ENCODE data around the gene PRKCB.

Gene PRKCB

DNA sequence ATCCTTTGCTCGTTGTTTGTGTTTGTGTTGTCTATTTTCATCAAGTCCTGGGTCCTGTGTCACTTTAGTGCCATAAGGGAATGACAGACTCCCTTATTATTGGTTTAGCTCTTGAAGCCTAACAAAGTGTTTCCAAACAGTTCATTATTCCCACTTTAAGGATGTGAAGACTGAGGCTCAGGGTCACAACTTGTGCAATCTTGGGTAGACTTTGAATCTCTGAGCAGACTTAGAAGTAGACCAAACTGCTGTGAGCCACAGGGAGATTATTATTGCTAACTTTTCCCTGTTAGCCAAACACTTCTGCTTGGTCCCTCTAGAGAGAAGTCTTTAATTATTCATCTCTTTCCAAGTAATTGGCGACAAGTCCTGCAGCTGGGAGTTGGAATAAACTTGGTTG is 31.8 kb downstream of the PRKCB start:
- no peak for DNase-seq

DNA sequence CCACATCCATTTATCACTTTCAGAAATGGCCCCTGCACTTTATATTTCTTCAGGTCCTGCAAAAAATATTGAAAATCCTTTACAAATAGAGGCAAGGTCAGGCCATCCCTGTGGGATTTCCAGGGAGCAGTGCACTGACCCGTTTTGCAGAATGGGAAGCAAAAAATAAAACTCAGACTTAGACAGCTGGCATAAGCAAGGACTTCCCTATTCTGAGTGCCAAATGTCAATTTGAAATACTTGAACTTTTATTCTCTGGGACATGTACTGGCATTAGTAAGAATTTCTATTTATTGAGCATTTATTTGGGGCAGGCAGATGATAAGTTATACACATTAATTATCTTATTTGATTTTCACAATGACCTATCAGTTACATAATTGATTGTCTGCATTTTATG is 32.4 kb downstream of the PRKCB start:
- no peak for DNase-seq

DNA sequence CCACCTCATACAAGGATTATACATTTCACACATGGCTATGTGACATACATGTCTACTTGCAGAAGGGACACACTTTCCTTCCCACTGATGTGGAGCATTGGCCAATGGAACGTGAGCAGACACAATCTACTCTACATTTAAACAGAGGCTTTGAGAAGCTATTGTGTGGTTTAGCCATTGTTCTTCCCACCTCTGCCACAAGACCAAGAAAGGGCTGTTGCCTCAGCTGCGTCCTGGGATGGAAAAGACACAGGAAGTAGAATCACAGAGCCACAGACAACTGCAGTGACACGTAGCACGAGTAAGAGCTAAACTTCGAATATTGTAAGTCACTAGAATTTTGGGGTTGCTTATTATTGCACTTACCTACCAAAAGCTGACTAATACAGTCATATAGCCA is 33.3 kb downstream of the PRKCB start:
- DNase-seq = no peak

DNA sequence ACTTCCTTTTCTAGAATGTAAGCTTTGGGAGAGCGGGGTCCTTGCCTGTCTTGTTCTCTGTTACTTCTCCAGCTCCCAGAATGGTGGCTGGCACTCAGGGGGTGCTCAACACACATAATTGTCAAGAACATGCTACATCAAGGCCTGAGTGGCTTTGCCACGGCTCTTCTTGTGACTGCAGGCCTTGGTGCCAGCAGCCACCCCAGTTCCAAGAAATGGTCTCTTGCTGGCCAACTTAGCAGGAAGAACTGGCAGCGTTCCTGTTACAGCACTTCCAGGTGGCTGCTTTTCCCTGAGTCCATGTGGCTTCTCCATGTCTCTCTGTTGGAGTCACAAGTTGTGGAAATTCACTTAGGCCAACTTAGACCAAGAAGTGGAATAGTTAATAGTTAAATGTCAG is 36.1 kb downstream of the PRKCB start:
- no peak for DNase-seq

DNA sequence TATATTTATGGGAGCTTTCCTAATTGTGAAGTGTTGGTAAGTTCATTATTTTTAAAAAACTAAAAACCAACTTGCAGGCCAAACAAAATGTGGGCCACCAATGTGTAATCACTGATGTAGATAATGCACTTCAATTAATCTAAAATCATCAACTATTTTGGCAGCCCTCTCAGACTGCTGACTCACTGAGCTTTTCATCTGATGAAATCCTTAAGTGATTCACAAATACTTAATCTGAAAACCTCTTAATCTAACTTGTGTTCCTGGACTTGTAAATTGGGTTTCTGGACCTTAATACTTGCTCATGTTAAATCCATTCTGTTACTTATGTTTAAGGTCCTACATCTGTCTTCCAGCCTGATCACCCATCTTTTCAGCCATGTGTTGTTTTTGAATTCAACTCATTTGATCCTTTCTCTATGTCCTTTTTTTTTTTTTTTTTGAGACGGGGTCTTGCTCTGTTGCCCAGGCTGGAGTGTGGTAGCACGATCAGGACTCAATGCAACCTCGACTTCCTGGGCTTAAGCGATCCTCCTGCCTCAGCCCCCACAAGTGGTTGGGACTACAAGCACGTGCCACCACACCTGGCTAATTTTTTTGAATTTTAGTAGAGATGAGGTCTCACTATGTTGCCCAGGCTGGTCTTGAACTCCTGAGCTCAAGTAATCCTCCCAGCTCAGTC is 39.0 kb downstream of the PRKCB start:
- no peak for DNase-seq

DNA sequence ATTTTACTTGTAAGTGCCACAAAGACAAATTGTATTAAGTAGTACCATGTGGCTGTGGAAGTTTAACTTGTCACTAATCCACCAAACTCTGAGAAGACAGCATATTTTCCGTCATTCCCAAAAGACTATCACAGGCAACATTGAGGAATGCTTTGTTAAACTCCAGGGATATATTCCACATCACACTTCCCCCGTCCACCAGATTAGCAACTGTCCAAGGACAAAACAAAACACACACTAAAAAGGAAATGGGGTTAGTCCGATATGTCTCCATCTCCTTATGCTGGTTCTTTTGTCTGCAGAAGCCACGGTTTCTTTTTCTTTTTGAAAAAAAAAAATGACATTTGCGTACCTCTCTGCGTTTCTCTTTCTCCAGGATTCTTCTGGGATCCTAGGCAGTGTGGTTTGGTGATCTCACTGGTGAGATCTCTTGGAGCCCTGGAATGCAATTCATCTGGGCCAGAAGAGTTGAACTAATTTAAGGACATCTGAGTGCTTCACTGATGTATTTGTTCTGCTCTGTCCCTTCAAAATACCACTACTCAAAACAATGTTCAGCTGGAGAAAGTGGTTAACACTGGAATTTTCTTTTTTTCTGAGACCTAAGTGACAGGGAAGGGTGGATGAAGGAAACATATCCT is 40.6 kb downstream of the PRKCB start:
- no peak for DNase-seq

DNA sequence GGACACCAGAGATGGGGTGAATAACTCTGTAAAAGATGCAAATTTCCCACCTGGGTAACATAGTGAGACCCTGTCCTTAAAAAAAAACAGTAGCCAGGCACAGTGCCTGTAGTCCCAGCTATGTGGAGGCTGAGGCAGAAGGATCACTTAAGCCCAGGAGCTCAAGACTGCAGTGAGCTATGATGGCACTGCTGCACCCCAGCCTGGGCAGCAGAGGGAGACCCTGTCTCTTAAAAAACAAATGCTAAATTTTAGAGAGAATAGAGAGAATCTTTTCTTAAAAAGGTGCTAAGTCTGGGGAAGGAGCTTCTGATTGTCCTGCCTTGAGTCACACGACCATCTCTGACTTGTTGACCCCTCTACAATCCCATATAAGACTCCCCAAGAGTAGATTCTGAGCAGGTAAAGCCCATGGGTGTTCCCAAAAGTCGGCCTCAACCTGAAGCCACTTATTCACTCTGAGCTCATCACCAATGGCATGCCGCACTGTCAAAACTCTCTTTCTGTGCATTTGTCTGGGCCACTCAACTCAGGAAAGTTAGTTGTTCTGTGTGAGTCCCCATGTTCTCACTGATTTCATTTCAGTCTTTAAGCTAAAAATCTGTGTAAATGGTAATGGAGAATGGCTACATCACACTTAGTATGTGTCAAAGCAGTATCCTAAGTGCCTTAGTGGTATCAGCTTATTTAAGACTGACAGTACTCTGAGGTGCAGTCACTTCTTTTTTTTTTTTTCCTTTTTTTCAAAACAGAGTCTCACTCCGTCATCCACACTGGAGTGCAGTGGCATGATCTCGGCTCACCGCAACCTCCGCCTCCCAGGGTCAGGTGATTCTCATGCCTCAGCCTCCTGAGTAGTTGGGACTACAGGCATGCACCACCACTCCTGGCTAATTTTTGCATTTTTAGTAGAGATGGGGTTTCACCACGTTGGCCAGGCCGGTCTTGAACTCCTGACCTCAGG is 41.6 kb downstream of the PRKCB start:
- no peak for DNase-seq

DNA sequence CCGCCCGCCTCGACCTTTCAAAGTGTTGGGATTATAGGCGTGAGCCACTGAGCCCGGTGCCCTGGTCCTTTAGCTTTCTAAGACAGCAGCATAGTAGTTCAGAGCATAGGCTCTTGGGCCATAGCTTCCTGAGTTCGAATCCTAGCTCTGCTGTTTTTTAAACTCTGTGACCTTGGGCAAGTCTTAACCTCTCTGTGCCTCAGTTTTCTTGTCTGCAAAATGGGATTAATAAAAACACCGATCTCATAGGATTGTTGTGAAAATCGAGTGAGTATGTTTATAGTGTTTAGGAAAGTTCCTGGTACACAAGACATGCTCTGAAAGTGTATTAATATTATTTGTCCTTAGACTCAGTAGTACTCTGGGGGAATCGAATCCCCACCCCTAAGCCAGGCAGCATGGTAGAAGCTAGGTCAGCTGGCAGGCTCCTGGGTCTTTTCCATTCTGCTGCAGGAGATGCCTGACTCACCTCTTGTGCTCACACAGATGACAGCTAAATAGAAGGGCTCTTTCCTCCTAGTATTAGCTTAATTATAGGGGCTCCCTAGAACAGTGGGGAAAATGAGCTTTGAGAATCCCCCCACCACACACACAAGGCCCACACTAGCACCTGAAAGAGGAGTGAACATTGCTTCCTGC is 44.1 kb downstream of the PRKCB start:
- DNase-seq = no peak

DNA sequence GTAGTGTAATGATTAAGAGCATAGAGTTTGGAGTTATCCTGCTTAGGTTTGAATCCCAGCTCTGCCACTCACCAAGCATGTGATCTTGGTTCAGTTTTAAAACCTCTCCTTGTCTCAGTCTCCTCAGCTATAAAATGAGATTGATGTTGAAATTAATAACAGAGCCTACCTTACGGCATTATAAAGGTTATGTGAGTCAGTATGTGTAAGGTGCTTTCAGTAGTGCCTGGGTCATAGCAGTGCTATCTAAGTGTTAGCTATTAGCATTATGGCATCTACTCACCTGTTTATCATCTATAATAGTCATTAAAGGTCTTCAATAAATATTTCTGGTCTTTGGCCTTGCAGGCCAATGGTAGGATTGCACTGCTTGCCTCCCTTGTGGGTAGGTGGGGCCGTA is 53.4 kb downstream of the PRKCB start:
- DNase-seq = no peak

DNA sequence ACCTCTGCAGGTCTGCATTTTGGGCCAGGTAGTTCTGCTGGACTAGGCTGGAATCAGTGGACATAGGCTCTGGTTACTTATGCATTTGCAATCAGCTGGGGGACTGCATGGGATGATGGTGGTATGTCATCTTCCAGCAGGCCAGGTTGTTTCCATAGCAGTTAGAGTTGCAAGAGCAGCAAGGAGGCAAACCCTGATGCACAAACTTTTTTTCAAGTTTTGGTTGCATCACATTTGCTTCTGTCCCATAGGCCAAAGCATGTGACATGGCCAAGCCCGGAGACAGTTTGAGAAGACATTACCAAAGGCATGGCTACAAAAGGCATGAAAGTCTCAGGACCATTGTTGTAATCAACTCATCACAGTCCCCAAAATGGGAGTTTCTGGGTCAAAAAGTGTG is 58.2 kb downstream of the PRKCB start:
- no peak for DNase-seq

DNA sequence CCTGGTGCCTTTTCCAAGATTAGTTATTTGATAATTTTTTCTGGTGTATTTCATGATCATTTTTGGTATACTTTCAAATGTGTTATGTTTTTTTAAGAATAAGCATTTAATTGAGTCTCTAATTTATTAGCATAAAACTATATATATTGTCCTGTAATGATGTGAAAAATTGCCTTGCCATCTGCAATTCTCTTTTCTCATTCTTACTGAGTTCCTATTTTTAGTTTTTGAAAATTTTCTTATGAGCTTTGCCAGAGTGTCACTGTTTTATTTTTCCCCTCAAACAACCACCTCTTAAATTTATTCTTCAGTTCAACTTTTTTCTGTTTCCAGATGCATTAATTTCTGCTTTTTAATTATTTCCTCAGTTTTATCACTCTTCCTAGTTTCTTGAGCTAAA is 59.3 kb downstream of the PRKCB start:
- no peak for DNase-seq

DNA sequence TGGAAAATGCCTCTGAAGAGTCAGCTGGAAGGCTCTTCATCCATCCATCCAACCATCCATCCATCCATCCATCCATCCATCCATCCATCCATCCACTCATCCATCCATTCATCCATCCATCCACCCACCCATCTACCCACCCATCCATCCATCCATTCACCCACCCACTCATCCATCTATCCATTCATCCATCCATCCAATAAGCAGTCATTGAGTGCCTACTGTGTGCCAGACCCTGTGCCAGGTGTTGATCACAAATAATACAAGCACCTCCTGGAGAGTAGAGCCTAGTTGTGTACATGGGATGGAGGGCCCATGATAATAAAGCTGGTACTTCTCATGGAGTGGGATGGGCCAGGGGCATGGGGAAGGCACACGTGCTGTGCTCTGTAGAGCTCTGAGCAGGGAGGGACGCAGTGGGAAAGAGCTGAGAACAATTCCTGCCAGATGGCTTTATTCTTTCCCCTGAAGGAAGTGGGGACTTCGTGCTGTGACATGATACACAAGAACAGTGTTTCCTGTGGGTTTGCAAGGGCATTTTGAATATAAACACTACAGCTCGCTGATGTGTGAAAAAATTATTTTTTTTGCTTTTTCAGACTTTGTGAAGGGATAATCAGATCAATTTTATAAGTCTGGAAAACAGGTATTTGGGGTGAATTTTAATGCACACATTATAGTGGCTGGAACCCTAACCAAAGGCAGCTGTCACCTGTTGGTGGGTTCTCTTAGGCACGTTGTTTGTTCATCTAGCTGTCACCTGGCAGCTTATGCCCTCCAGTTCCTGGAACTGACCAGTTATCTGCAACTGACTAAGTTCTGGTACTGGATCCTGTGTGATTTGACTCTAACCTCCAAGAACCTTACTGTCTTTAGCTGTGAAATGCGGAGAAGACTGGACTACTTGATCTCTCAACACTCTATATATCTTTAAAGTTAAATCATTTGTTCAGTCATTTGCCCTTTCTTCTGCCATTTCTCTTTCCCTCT is 61.3 kb downstream of the PRKCB start:
- no peak for DNase-seq

DNA sequence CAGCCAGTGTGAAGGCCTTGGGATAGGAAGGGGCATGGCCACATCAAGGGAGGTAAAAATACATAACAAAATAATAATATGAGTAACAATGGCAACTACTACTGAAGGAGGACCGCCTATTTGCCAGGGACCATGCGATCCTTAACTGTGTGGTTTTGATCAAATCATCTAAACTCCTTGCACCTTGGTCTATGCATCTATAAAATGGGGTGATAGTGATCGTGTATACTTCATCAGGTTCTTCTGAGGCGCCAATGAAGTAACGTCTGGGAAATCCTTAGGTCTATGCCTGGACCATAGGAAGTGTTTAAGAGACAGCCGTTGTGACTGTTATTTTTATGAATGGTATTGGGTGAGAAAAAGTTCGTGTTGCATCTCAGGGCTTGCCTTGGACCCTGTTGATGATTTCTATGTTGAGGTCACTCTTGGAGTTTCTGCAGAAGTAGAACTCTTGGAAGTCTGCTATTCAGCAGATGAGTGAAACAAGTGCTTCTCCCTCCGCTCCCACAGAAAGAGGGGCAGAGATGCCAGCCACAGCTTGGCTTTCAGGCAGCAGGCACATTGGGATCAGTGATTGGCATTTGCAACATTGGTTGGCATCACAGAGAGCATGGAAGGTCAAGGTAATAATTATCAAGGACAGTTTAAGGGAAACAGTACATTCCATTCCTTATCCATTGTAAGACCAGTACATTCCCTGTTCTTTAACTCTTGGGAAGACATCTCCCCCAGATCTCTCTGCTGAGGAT is 63.1 kb downstream of the PRKCB start:
- DNase-seq = no peak

DNA sequence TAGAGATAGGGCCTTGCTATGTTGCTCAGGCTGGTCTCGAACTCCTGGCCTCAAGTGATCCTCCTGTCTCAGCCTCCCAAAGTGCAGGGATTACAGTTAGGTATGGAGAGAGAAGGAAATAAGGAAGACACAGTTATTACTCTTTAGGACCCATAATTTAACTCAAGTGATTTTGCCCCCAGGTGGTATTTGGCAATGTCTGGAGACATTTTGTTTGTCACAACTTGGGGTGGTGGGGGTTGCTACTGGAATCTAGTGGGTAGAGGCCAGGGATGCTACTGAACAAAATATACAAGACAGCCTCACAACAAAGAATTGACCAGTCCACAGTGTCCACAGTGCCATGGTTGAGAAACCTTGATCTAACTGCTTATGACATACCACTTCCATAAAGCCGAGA is 64.1 kb downstream of the PRKCB start:
- DNase-seq = no peak

DNA sequence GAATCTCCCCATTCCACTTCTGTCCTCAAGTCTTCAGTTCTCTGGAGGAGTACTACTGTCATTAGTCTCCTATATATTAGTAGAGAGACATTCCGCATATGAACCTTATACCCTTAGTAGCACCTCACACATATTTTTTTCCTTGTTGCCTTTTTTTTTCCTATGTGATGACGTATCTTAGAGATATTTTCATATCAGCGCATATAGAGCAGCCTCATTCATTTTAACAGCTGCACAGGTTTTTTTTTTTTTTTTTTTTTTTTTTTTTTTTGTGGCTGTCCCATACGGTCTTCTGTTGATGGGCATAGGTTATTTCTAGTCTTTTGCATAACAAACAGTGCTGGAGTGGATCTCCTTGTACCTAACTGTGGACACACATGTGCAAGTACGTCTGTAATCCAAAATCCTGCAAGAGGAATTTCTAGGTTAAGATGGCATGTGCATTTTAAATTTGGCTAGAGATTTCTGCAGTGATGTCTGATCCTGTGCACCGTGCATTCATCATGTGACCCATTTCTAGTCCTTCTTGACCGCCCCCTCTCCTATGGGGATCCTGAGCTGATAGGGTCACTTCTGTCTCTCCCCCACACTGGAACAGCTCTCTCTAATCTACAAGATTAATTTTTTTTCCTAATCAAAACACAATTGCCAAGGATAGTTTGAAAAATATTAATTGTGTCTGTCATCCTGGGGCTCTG is 64.8 kb downstream of the PRKCB start:
- DNase-seq = no peak

DNA sequence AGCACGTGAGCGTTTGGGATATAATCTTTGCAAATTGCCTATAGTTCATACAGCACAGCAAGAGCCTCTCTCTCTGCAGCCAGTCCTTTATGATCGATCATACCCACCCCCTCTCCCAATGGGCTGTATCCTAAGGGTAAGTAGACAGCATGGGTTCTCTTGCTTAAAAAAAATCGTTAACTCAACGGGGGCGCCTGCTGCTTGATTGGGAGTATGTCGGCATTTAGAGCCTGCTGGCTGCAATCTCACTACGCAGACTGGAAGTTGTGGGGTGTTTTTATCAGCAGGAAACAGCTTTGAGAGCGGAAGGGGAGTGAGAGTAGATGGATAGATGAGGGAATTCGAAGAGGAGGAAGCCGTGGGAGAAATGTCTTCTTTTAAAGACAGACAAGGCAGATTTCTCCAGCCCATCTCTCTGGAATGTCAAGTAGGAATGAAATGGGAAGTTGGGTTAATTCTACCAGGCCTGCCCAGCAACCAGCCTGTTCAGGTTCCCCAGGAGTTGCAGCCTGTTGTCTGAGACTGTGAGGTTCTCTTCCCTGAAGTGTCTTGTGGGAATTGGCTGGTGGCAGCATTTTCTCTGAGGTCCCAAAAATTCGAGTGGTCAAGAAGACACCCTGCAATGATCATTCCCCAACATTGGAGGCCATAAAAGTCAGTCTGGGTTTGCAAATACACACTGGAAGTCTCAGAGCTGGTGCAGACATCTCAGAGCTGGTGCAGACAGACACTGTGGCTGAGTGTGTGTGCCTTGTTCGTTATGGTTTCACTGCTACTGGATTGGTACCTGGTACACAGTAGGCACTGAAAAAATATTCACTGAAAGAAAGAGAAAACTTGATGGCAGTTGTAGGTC is 65.6 kb downstream of the PRKCB start:
- no peak for DNase-seq

DNA sequence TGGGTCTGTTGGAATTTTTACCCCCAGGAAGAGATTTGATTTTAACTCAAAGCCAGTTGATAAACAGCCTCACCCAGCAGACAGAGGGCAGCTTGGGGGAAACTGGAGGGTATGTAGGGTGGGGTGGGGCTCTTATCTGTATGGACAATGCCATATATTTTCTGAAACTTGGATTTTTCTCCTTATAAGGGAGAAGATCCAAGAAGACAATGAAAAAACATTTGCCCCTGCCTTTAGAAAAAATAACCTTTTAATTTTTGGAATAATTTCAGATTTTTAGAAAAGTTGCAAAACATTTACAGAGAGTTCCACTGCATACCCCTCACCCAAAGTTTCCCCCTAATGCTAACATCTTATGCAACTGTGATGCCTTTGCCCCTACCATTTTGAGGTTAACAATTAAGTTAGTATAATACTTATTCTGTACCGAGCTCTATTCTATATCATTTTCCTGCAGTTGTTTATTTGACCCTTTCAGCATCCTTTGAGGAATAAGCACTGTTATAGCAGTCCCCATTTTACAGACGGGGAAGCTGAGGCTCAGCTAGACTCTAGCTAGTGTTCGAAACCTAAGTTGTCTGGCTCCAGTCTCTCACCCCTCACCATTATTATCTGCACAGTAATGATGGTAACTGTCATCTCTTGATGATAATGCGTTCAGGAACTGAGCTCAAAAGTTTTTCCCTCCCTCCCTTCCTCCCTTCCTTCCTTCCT is 66.4 kb downstream of the PRKCB start:
- no peak for DNase-seq

DNA sequence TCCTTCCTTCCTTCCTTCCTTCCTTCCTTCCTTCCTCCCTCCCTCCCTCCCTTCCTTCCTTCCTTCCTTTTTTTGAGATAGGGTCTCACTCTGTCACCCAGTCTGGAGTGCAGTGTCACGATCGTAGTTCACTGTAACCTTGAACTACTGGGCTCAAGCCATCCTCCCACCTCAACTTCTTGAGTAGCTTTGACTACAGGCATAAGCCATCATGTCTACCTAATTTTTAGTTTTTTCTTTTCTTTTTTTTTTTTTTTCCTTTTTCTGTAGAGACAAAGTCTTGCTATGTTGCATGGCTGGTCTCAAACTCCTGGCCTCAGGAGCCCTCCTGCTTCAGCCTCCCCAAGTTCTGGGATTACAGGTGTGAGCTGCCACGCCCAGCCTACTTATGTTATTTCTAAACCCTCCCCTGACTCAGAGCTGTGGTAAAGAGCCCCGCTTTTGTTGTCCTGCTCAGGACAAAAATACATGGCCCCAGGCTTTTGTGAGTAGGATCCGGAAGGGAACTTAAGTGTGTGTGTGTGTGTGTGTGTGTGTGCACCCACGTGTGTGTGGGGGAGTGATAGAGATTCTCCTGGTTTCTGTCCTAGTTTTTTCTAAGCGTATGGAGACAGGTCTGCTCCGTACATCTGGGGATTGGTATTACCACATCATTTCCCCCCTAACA is 67.1 kb downstream of the PRKCB start:
- no peak for DNase-seq

Measured in NCI-H1436 treated with DMSO at 0.1 percent for 48 hours (cell line).